Stimulated activated CD4-positive, alpha-beta T cell treated with anti-CD3 and anti-CD28 coated beads, Interleukin-2, amount 100 ng/mL, for 24 hours (primary cell): ENCODE measurements around the gene SLC39A13.

Experiments used
- DNase-seq, 2 donors: peaks; one replicate each; pipeline ENCODE4 v3.0.0-alpha.2; 2020

SLC39A13 gene

GRCh38 chr11:47461876-47462275, 53.5 kb downstream of the SLC39A13 start:
- no peak for DNase-seq

- DNase-seq, result no peak
These were observed 56.1 kb downstream of the SLC39A13 start for GRCh38 chr11:47464483-47464882.
